ENCODE measurements around the gene DNAJB11.

The DNAJB11 gene

GRCh38 chr3:186594591-186595113, 24.1 kb downstream of the DNAJB11 start:
- DNase-seq (ENCODE audit: low read depth in 2 of 2, low spot score in 1 of 2): no peak

- no peak for DNase-seq (ENCODE audit: low read depth in 2 of 2, low spot score in 1 of 2)
Measured at GRCh38 chr3:186596568-186597287, 26.2 kb downstream of the DNAJB11 start.

GRCh38 chr3:186598108-186598784, 27.7 kb downstream of the DNAJB11 start:
- DNase-seq (ENCODE audit: low read depth in 2 of 2, low spot score in 1 of 2): no peak

- no peak for DNase-seq (ENCODE audit: low read depth in 2 of 2, low spot score in 1 of 2)
Measured at GRCh38 chr3:186598794-186599141, 28.2 kb downstream of the DNAJB11 start.

GRCh38 chr3:186599142-186599784, 28.7 kb downstream of the DNAJB11 start:
- DNase-seq (ENCODE audit: low read depth in 2 of 2, low spot score in 1 of 2): no peak

GRCh38 chr3:186599785-186600166, 29.3 kb downstream of the DNAJB11 start:
- no peak for DNase-seq (ENCODE audit: low read depth in 2 of 2, low spot score in 1 of 2)

- no peak for DNase-seq (ENCODE audit: low read depth in 2 of 2, low spot score in 1 of 2)
Measured at GRCh38 chr3:186600896-186601295, 30.4 kb downstream of the DNAJB11 start.

GRCh38 chr3:186603159-186603558, 32.6 kb downstream of the DNAJB11 start:
- DNase-seq (ENCODE audit: low read depth in 2 of 2, low spot score in 1 of 2): no peak

GRCh38 chr3:186605078-186605477, 34.6 kb downstream of the DNAJB11 start:
- DNase-seq (ENCODE audit: low read depth in 2 of 2, low spot score in 1 of 2): no peak

GRCh38 chr3:186605561-186606545, 35.3 kb downstream of the DNAJB11 start:
- no peak for DNase-seq (ENCODE audit: low read depth in 2 of 2, low spot score in 1 of 2)

- DNase-seq (ENCODE audit: low read depth in 2 of 2, low spot score in 1 of 2): no peak
Measured at GRCh38 chr3:186608624-186609215, 38.2 kb downstream of the DNAJB11 start.

- DNase-seq (ENCODE audit: low read depth in 2 of 2, low spot score in 1 of 2): no peak
Measured at GRCh38 chr3:186609247-186609868, 38.8 kb downstream of the DNAJB11 start.

- DNase-seq (ENCODE audit: low read depth in 2 of 2, low spot score in 1 of 2): no peak
Measured at GRCh38 chr3:186612065-186612464, 41.5 kb downstream of the DNAJB11 start.

- no peak for DNase-seq (ENCODE audit: low read depth in 2 of 2, low spot score in 1 of 2)
Measured at GRCh38 chr3:186612721-186613636, 42.5 kb downstream of the DNAJB11 start, which contains the start of gene AHSG. Gene AHSG, plus strand, starts transcription at chr3:186613060. Its CDS starts 82 bp downstream, at chr3:186613142.

- DNase-seq (ENCODE audit: low read depth in 2 of 2, low spot score in 1 of 2): no peak
Measured at GRCh38 chr3:186613637-186614265, 43.2 kb downstream of the DNAJB11 start.

GRCh38 chr3:186614266-186614596, 43.7 kb downstream of the DNAJB11 start:
- DNase-seq (ENCODE audit: low read depth in 2 of 2, low spot score in 1 of 2): no peak

- peak; percentile 32 to 60 for DNase-seq (ENCODE audit: low read depth in 2 of 2, low spot score in 1 of 2)
Measured at GRCh38 chr3:186614597-186615483, 44.3 kb downstream of the DNAJB11 start.

GRCh38 chr3:186616299-186616617, 45.7 kb downstream of the DNAJB11 start:
- no peak for DNase-seq (ENCODE audit: low read depth in 2 of 2, low spot score in 1 of 2)
